Measurements from ENCODE around the gene SRRM4. TPM values are rescaled to one million over a fixed set of nuclear protein-coding genes. Genes with fewer than 3 reads are reported as not detected.

The SRRM4 gene
- total and polyA plus RNA-seq, 10 of the 15 experiments (the other 5 are each of a cell fraction or from before 2014, with no cell fraction given): under 0.01 to 0.01 TPM; not detected in 8

DNA sequence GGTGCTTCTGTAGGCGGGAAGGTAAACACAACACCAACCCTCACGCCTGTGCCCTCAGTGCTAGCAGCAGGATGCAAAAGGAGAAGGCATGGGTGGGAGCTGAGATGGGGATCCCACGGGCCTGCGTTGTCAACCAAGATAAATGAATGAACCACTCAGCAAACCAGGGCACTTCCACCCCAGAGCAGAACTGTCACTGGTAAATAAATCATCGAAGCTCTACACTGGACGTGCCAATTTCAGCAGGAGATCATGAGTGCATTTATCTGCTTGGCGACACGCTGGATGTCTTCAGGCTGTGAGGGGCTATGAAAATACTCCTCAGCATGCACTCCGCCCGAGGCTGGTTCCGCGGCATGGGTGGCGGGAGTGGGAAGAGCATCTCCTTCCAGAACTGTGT lies 230.5 kb downstream of the SRRM4 start:
- in situ Hi-C loops (cut with MboI) (no loop called here), intact Hi-C loops (cut with micrococcal nuclease; ENCODE audit: unreplicated experiment) (no loop called here)
- ChIA-PET POLR2A (interaction anchor here (0.5 kb wide), 1 partner anchor 1466 kb away, joined by 3 read pairs; no protein-coding TSS in a partner anchor), CTCF (no interaction called here), RAD21 (ENCODE audit: unreplicated experiment) (no interaction called here), SMC1A (ENCODE audit: uncharacterized antibody, unreplicated experiment) (no interaction called here)
- no peak overlapping the region for H2AFZ ChIP-seq (ENCODE audit: control insufficient read depth, low read depth, low read length)
- no peaks in the 10 kb centered on the region for H3K4me1 ChIP-seq (ENCODE audit: control insufficient read depth, insufficient read depth, low read length)
- H3K79me2 ChIP-seq (ENCODE audit: control insufficient read depth, insufficient read depth, low read length): no peaks in the 10 kb centered on the region
- H3K4me3 ChIP-seq: no peak overlapping the region
- H3K27me3 ChIP-seq (replicated peaks in 1 of 2; ENCODE audit: control insufficient read depth in 2 of 2, insufficient read depth in 2 of 2, low read length in 1 of 2): no peaks in the 10 kb centered on the region
- no TSS peak for BruUV-seq (replicated peaks)
- no peak overlapping the region for H3K4me2 ChIP-seq (ENCODE audit: control insufficient read depth, insufficient read depth)
- no peaks in the 10 kb centered on the region for H4K20me1 ChIP-seq (ENCODE audit: control insufficient read depth, insufficient read depth)
- no peaks in the 10 kb centered on the region for H3K9me3 ChIP-seq (replicated peaks; ENCODE audit: control insufficient read depth, insufficient read depth, low read length)
- WGBS (ENCODE audit: insufficient coverage, insufficient replicate concordance, low lambda C conversion rate, missing lambda C conversion rate): 36% methylated on average over 13 of the region's 13 CpGs
- DNase-seq (ENCODE audit: low read depth, low spot score): no peak
- FAIRE-seq: no peak
- H3K9ac ChIP-seq (ENCODE audit: control insufficient read depth, insufficient read depth, low read length): no peak overlapping the region
- ATAC-seq: no peak
- H3K36me3 ChIP-seq (ENCODE audit: control insufficient read depth in 2 of 2, insufficient read depth in 2 of 2, low read length in 1 of 2): no peaks in the 10 kb centered on the region
- TF ChIP-seq SMC3 (IDR thresholded peaks at IDR 0.05; ENCODE audit: borderline replicate concordance, low read length): no peak
- TF ChIP-seq IRF4 (IDR thresholded peaks at IDR 0.05; ENCODE audit: low read depth, low read length): no peak
- TF ChIP-seq HDAC6 (IDR thresholded peaks at IDR 0.05; ENCODE audit: unreplicated experiment): no peak
- no peak for TF ChIP-seq ETV6 (conservative IDR thresholded peaks at IDR 0.05 in 1 of 2, IDR thresholded peaks at IDR 0.05 in 1 of 2; ENCODE audit: borderline replicate concordance in 1 of 2, low read depth in 1 of 2)
- no peak for TF ChIP-seq KDM1A (IDR thresholded peaks at IDR 0.05; ENCODE audit: borderline replicate concordance)
- TF ChIP-seq, protein P1, sequence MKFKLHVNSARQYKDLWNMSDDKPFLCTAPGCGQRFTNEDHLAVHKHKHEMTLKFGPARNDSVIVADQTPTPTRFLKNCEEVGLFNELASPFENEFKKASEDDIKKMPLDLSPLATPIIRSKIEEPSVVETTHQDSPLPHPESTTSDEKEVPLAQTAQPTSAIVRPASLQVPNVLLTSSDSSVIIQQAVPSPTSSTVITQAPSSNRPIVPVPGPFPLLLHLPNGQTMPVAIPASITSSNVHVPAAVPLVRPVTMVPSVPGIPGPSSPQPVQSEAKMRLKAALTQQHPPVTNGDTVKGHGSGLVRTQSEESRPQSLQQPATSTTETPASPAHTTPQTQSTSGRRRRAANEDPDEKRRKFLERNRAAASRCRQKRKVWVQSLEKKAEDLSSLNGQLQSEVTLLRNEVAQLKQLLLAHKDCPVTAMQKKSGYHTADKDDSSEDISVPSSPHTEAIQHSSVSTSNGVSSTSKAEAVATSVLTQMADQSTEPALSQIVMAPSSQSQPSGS (IDR thresholded peaks at IDR 0.05; ENCODE audit: low read length): no peak
- TF ChIP-seq TCF3 (IDR thresholded peaks at IDR 0.05; ENCODE audit: borderline replicate concordance, insufficient read depth, low read depth, low read length): no peak
- H3K27ac ChIP-seq (ENCODE audit: control insufficient read depth, insufficient read depth): no peak overlapping the region

Other genes starting within 250 kb of the SRRM4 start
- gene HSPB8, start 197.4 kb downstream of the SRRM4 start, total RNA-seq (2014; rRNA removed): not detected in 2 replicates
- not detected in 2 replicates for gene HSPB8, start 197.4 kb downstream of the SRRM4 start, total RNA-seq (2014; rRNA removed; fragmentation: Illumina TruSeq; extraction: Trizol)
- 0.10 TPM in 1 of 2 replicates, not detected in the other for gene HSPB8, start 197.4 kb downstream of the SRRM4 start, total RNA-seq (2021)
- not detected in 2 replicates for gene HSPB8, start 197.4 kb downstream of the SRRM4 start, polyA plus RNA-seq (2011; rRNA removed)
- not detected in 2 replicates for gene HSPB8, start 197.4 kb downstream of the SRRM4 start, polyA plus RNA-seq (2014; fragmentation: Illumina TruSeq; extraction: Trizol)
- gene HSPB8, start 197.4 kb downstream of the SRRM4 start, polyA plus RNA-seq (2014; fragmentation: Nextera tagmentation; extraction: Ambion mirVana): not detected
- not detected in 2 replicates for gene HSPB8, start 197.4 kb downstream of the SRRM4 start, polyA plus RNA-seq (2014; rRNA removed)
- gene HSPB8, start 197.4 kb downstream of the SRRM4 start, polyA plus RNA-seq (2016; fragmentation: Nextera tagmentation; extraction: Ambion mirVana): not detected